Gastrocnemius medialis (tissue), 4 donors: ENCODE data around the gene IFITM10.

Source experiments
- CTCF ChIP-seq, 5 experiments: fragments of 450-650 bp in 3 of 5; fragments of 200-600 bp in 2 of 5; sonication (generic) in 2 of 5; IDR thresholded peaks in 4 of 5; conservative IDR thresholded peaks in 1 of 5; 1 replicate in 4 of 5; 2 replicates in 1 of 5; pipeline ENCODE4 v1.5.1; 2016 to 2019; ENCODE audit warnings: antibody characterized with exemption in 5 of 5, mild to moderate bottlenecking in 3 of 5, moderate library complexity in 3 of 5
- POLR2A ChIP-seq, 2 donors: fragments of 450-650 bp; IDR thresholded peaks; one replicate each; pipeline ENCODE4 v1.6.1; 2017; ENCODE audit warnings: antibody characterized with exemption in 2 of 2, mild to moderate bottlenecking in 2 of 2, moderate library complexity in 2 of 2

GRCh38 chr11:1691026-1691877 lies 59.1 kb downstream of the IFITM10 start:
- no peak for TF ChIP-seq CTCF (IDR thresholded peaks at IDR 0.05 in 4 of 5, conservative IDR thresholded peaks at IDR 0.05 in 1 of 5)
- TF ChIP-seq POLR2A (IDR thresholded peaks at IDR 0.05), result no peak
